Adrenal gland (tissue), 12 donors: Measurements from ENCODE around the gene PUSL1. TPM values are rescaled to one million over a fixed set of nuclear protein-coding genes. Genes with fewer than 3 reads are reported as not detected.

Experiments
- DNase-seq, 7 donors: peaks; one replicate each; pipeline ENCODE4 v3.0.0-alpha.2; 2019 to 2020
- H3K27ac ChIP-seq, 5 donors: fragments of 200-600 bp; sonication (generic) in 4 of 5; 1 replicate in 3 of 5; 2 replicates in 2 of 5; pipeline versions ENCODE4 v1.5.1 to v1.8.0; 2016 to 2020; ENCODE audit warnings: mild to moderate bottlenecking in 1 of 5
- H3K27me3 ChIP-seq: fragments of 200-600 bp; 2 replicates; pipeline ENCODE4 v1.8.0; 2021
- H3K36me3 ChIP-seq, 2 donors: fragments of 200-600 bp; replicated peaks in 1 of 2; 1 replicate in 1 of 2; 2 replicates in 1 of 2; pipeline versions ENCODE4 v1.5.1 to v1.8.0; 2018 to 2022
- H3K4me1 ChIP-seq, 2 donors: fragments of 200-600 bp; replicated peaks in 1 of 2; 1 replicate in 1 of 2; 2 replicates in 1 of 2; pipeline versions ENCODE4 v1.5.1 to v1.8.0; 2018 to 2021
- H3K4me3 ChIP-seq, 4 donors: fragments of 200-600 bp; sonication (generic) in 3 of 4; one replicate each; pipeline ENCODE4 v1.5.1; 2016 to 2018
- H3K9me3 ChIP-seq, 3 donors: fragments of 200-600 bp; sonication (generic) in 1 of 3; replicated peaks in 1 of 3; 1 replicate in 2 of 3; 2 replicates in 1 of 3; pipeline versions ENCODE4 v1.5.1 to v1.8.0; 2016 to 2021
- CTCF ChIP-seq, 6 experiments: fragments of 450-650 bp in 4 of 6; fragments of 200-600 bp in 2 of 6; sonication (generic) in 1 of 6; IDR thresholded peaks; 1 replicate in 5 of 6; 2 replicates in 1 of 6; pipeline versions ENCODE4 v1.5.1 to v1.8.0; 2016 to 2021; ENCODE audit warnings: antibody characterized with exemption in 6 of 6, mild to moderate bottlenecking in 2 of 6, moderate library complexity in 1 of 6
- POLR2A ChIP-seq, 2 donors: fragments of 450-650 bp; IDR thresholded peaks; one replicate each; pipeline ENCODE4 v1.6.1; 2017; ENCODE audit warnings: antibody characterized with exemption in 2 of 2, mild to moderate bottlenecking in 2 of 2, moderate library complexity in 1 of 2
- WGBS, 4 donors: extraction: QIAGEN DNeasy Blood & Tissue Kit in 2 of 4; methylation state at CpG; one replicate each; pipeline versions ENCODE4 v1.1.5 to v1.1.7; 2013 to 2017; 5-methylcytosine and 5-hydroxymethylcytosine counted together
- intact Hi-C, 2 donors: fragments of 100-400 bp; cut with DNase I; formaldehyde crosslinking; loops; one replicate each; pipeline versions ENCODE4 v1.14.1 to v1.15.0; 2022 to 2023
- polyA plus RNA-seq, 3 donors: library from polyadenylated mRNA; stranded (reverse); fragments of 200-250 nt in 2 of 3; fragments of 350-450 nt in 1 of 3; fragmentation: Illumina TruSeq in 1 of 3; extraction: RNeasy Lipid Tissue Mini Kit (QIAGEN cat#74804) in 1 of 3; gene quantifications; one replicate each; pipeline ENCODE4 v1.2.3, GENCODE V29; 2013 to 2014
- total RNA-seq, 9 donors: library from RNA; depleted of rRNA in 4 of 9; stranded (reverse); fragments of >200 nt in 4 of 9; fragments of 120-200 nt in 1 of 9; fragmentation: NEBNext Ultra II Directional in 1 of 9; extraction: Animal tissue kit (Norgen Biotek cat#: 25700) in 1 of 9; gene quantifications; one replicate each; pipeline versions ENCODE4 v1.1.0 to v1.2.4, GENCODE V29; 2013 to 2023
- donor health status: healthy with polysubstance abuse.
- donor health status: Bipolar disorder and iron deficiency.
- donor health status: DM: yes; HTN: yes; CAD: no.
- donor health status: DM: no; HTN: no; CAD: no.
- donor health status: DM: no; HTN: no; CAD: no.
- donor health status: DM: yes; HTN: yes; CAD: no.

PUSL1 gene
- total and polyA plus RNA-seq, 12 donors = 2.5 to 43.8 (median 26.1) TPM

GRCh38 chr1:1274299-1274930 lies 34.0 kb upstream of the PUSL1 start:
- no peaks in the 10 kb centered on the region for H3K36me3 ChIP-seq
- intact Hi-C loops = no loop called here
- no peaks in the 10 kb centered on the region for H3K9me3 ChIP-seq
- H3K27ac ChIP-seq = peak overlapping the region in 3 of 5 donors; percentile 74 to 97 (median 77)
- peaks cover 20 to 38% of the 10 kb centered on the region in 2 donors for H3K4me1 ChIP-seq
- H3K4me3 ChIP-seq = peak overlapping the region; percentile 33 to 98 (median 50)
- no peak for TF ChIP-seq POLR2A (IDR thresholded peaks at IDR 0.05)
- no peak for TF ChIP-seq CTCF (IDR thresholded peaks at IDR 0.05)
- H3K27me3 ChIP-seq = no peaks in the 10 kb centered on the region
- 17 to 61% (median 24%) methylated on average over 6 to 31 of the region's 31 CpGs for WGBS, 4 donors
- no peak for DNase-seq

GRCh38 chr1:1274931-1275431 lies 33.4 kb upstream of the PUSL1 start:
- no peak for TF ChIP-seq CTCF (IDR thresholded peaks at IDR 0.05)
- no peak for TF ChIP-seq POLR2A (IDR thresholded peaks at IDR 0.05)
- no peak for DNase-seq
- H3K9me3 ChIP-seq = no peaks in the 10 kb centered on the region
- no peaks in the 10 kb centered on the region for H3K27me3 ChIP-seq
- H3K27ac ChIP-seq = no peak overlapping the region
- WGBS, 4 donors = 80 to 93% (median 85%) methylated on average over 1 to 15 of the region's 15 CpGs
- intact Hi-C loops = no loop called here
- H3K36me3 ChIP-seq = no peaks in the 10 kb centered on the region
- peaks cover 20 to 38% of the 10 kb centered on the region in 2 donors for H3K4me1 ChIP-seq
- H3K4me3 ChIP-seq = peak overlapping the region in 1 of 4 donors; percentile 98

- Histone ChIP-seq H3K4me3 (no peak overlapping the region), H3K9me3 (no peaks in the 10 kb centered on the region), H3K36me3 (no peaks in the 10 kb centered on the region), H3K27me3 (no peaks in the 10 kb centered on the region), H3K4me1 (peaks cover 18 to 31% of the 10 kb centered on the region in 2 donors), H3K27ac (no peak overlapping the region)
- no peak for DNase-seq
- intact Hi-C loops = no loop called here
- 84 to 91% (median 89%) methylated on average over 9 of the region's 9 CpGs for WGBS, 4 donors
- TF ChIP-seq POLR2A (IDR thresholded peaks at IDR 0.05) = no peak
- no peak for TF ChIP-seq CTCF (IDR thresholded peaks at IDR 0.05)
Measured at GRCh38 chr1:1275836-1276235, 32.6 kb upstream of the PUSL1 start.

- TF ChIP-seq CTCF (IDR thresholded peaks at IDR 0.05) (no peak), POLR2A (IDR thresholded peaks at IDR 0.05) (no peak)
- WGBS, 4 donors = 91 to 98% (median 96%) methylated on average over 13 of the region's 13 CpGs
- no peaks in the 10 kb centered on the region for H3K36me3 ChIP-seq
- intact Hi-C loops = no loop called here
- no peak overlapping the region for H3K4me3 ChIP-seq
- no peak for DNase-seq
- no peak overlapping the region for H3K27ac ChIP-seq
- no peaks in the 10 kb centered on the region for H3K27me3 ChIP-seq
- H3K4me1 ChIP-seq = peaks cover 9 to 25% of the 10 kb centered on the region in 2 donors
- H3K9me3 ChIP-seq = no peaks in the 10 kb centered on the region
Measured at GRCh38 chr1:1278620-1279019, 29.8 kb upstream of the PUSL1 start.
